ENCODE measurements around the gene WDR83.

The WDR83 gene

DNA sequence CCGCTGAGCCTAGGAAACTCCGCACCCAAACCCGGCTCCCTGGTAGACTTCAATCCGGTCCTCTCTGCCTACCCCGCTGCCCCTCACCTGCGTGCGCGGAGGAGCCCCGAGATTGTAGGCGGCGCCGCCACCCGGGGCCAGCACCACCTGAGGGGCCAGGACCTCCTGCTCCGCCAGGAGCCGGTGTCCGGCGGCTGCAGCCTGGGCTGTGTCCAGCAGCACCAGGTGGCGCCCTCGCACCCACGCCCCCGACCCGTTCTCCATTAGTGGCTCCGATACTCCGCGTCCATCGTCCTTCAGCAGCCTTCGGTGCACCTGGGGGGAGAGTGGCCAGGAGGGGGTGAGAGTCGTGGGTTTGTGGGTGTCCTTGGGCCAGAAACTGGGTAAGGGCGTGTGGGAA, 18.5 kb upstream of the WDR83 start:
- TF ChIP-seq CTCF (IDR thresholded peaks at IDR 0.05): no peak

DNA sequence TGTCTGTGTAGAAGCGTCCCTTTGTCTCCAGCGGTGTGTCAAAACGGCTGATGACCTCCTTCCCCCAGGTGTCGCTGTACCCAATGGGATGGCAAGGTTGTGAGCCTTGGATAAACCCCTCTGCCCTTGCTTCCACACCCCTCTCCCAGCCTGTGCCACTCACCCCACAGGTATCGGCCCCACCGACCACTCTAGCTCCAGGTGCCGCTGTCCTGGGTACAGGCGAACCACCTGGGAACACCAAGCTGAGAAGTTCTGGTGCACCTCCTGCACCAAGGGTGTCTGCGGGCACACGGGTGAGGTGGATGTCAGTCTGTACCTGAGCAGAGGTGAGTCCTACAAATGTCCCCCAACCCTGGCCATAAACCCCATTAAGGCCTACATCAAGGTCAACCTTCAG, 16.7 kb upstream of the WDR83 start:
- no peak for TF ChIP-seq CTCF (IDR thresholded peaks at IDR 0.05)

- TF ChIP-seq CTCF (IDR thresholded peaks at IDR 0.05): no peak
Measured at GRCh38 chr19:12652219-12652618, 14.4 kb upstream of the WDR83 start.

- no peak for TF ChIP-seq CTCF (IDR thresholded peaks at IDR 0.05)
Measured at GRCh38 chr19:12655546-12655945, 11.1 kb upstream of the WDR83 start.

DNA sequence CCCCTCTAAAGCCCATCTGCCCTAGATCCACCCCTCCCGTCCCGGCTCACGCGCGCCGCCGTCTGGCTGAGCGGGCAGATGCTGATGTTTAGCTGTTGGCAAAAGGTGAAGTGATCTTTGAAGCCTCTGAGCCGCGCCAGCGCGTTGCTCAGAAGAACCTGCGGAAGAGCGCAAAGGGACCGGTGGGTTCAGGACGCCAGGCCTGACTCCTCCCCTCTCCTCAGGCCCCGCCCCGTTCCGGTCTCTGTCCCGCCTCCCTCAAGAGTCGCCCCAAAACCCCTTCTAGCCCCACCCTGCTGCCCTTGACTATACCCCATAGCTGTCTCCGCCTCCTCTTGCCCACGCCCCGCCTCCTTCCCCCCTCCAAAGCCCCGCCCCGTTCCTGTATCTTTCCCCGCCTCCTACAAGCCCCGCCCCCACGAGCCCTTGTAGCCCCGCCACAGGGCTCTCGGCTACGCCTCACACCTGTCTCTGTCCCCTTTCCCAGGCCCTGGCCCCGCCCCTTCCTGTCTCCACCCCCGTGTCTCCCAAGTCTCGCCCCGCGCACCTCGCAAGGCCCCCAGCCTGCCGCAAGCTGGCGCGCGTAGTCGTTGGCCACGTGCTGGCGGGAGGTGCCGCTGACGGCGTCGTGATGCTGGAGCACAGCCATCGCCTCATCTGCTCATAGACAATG, 9.6 kb upstream of the WDR83 start:
- no peak for TF ChIP-seq CTCF (IDR thresholded peaks at IDR 0.05)

- TF ChIP-seq CTCF (IDR thresholded peaks at IDR 0.05): no peak
Measured at GRCh38 chr19:12657966-12658365, 8.6 kb upstream of the WDR83 start.

GRCh38 chr19:12660980-12661379, 5.6 kb upstream of the WDR83 start:
- no peak for TF ChIP-seq CTCF (IDR thresholded peaks at IDR 0.05)

Measured in LNCAP (cell line).